Neural cell (in vitro differentiated cells): ENCODE measurements around the gene ZMAT3. TPM values are rescaled to one million over a fixed set of nuclear protein-coding genes. Genes with fewer than 3 reads are reported as not detected.

ENCODE experiments used
- H2AFZ ChIP-seq: fragments of 200-600, 300-800 bp; sonication (generic), shearing (Covaris generic); 2 replicates; pipeline ENCODE4 v1.6.0; 2014; ENCODE audit warnings: low read depth, mild to moderate bottlenecking, antibody characterized with exemption, low read length, moderate library complexity
- H3F3A ChIP-seq: fragments of 200-600 bp; shearing (Covaris generic); 2 replicates; pipeline ENCODE4 v1.6.1; 2016; ENCODE audit warnings: mild to moderate bottlenecking, moderate library complexity, mixed read lengths, antibody characterized with exemption, low read length; ENCODE audit not compliant: insufficient read depth, poor library complexity, severe bottlenecking
- H3K27ac ChIP-seq: fragments of 200-600, 300-800 bp; sonication (generic), shearing (Covaris generic); 2 replicates; pipeline ENCODE4 v1.5.1; 2014; ENCODE audit warnings: mild to moderate bottlenecking, low read length, moderate library complexity
- H3K27me3 ChIP-seq: fragments of 300-800, 200-600 bp; sonication (generic), shearing (Covaris generic); 2 replicates; pipeline ENCODE4 v1.6.0; 2014; ENCODE audit warnings: mild to moderate bottlenecking, low read depth, low read length, moderate library complexity; ENCODE audit not compliant: insufficient read depth
- H3K36me3 ChIP-seq: fragments of 300-800, 200-600 bp; sonication (generic), shearing (Covaris generic); 2 replicates; pipeline ENCODE4 v1.5.1; 2014; ENCODE audit warnings: mild to moderate bottlenecking, antibody characterized with exemption, low read length, moderate library complexity; ENCODE audit not compliant: insufficient read depth
- H3K4me2 ChIP-seq: fragments of 300-800, 200-600 bp; sonication (generic), shearing (Covaris generic); 2 replicates; pipeline ENCODE4 v1.6.0; 2014; ENCODE audit warnings: mild to moderate bottlenecking, low read length
- H3K4me3 ChIP-seq: fragments of 300-800, 200-600 bp; sonication (generic), shearing (Covaris generic); 2 replicates; pipeline ENCODE4 v1.5.1; 2014; ENCODE audit warnings: mild to moderate bottlenecking, low read length, moderate library complexity
- H3K79me2 ChIP-seq: fragments of 200-600 bp; shearing (Covaris generic); replicated peaks from 2 replicates; pipeline ENCODE4 v1.6.0; 2014; ENCODE audit warnings: mild to moderate bottlenecking, low read length, moderate library complexity; ENCODE audit not compliant: insufficient read depth
- H3K9ac ChIP-seq: fragments of 300-800, 200-600 bp; sonication (generic), shearing (Covaris generic); 2 replicates; pipeline ENCODE4 v1.6.1; 2016; ENCODE audit warnings: mild to moderate bottlenecking, low read length, mixed read lengths
- H3K9me2 ChIP-seq: fragments of 200-600 bp; shearing (Covaris generic); 2 replicates; pipeline ENCODE4 v1.6.1; 2016; ENCODE audit warnings: mild to moderate bottlenecking, low read length, mixed read lengths; ENCODE audit not compliant: insufficient read depth
- H3K9me3 ChIP-seq: fragments of 200-600, 300-800 bp; sonication (generic), shearing (Covaris generic); 2 replicates; pipeline ENCODE4 v1.6.1; 2016; ENCODE audit warnings: mild to moderate bottlenecking, mixed run types, low read length, moderate library complexity, mixed read lengths
- H4K20me1 ChIP-seq: fragments of 200-600 bp; shearing (Covaris generic); 2 replicates; pipeline ENCODE4 v1.6.1; 2016; ENCODE audit warnings: mild to moderate bottlenecking, mixed run types; ENCODE audit not compliant: insufficient read depth
- EP300 ChIP-seq: fragments of 450-650 bp; conservative IDR thresholded peaks from 2 replicates; pipeline ENCODE4 v1.6.1; 2014; ENCODE audit warnings: antibody characterized with exemption, mild to moderate bottlenecking, moderate library complexity; ENCODE audit not compliant: poor library complexity, severe bottlenecking
- EZH2 ChIP-seq: fragments of 200-600, 300-800 bp; shearing (Covaris generic), sonication (generic); IDR thresholded peaks from 2 replicates; pipeline ENCODE4 v1.6.1; 2014; ENCODE audit warnings: antibody characterized with exemption, low read length, borderline replicate concordance, mild to moderate bottlenecking; ENCODE audit not compliant: insufficient read depth, poor library complexity, severe bottlenecking
- MXI1 ChIP-seq: fragments of 450-650 bp; conservative IDR thresholded peaks from 2 replicates; pipeline ENCODE4 v1.6.1; 2014; ENCODE audit warnings: antibody characterized with exemption, mild to moderate bottlenecking; ENCODE audit not compliant: poor library complexity, severe bottlenecking
- POLR2AphosphoS5 ChIP-seq: IDR thresholded peaks from 2 replicates; pipeline ENCODE4 v1.6.1; 2012
- RAD21 ChIP-seq: fragments of 450-650 bp; conservative IDR thresholded peaks from 2 replicates; pipeline ENCODE4 v1.6.1; 2014; ENCODE audit warnings: antibody characterized with exemption, mild to moderate bottlenecking, moderate library complexity
- SMC3 ChIP-seq: fragments of 450-650 bp; conservative IDR thresholded peaks from 2 replicates; pipeline ENCODE4 v1.6.1; 2014; ENCODE audit warnings: antibody characterized with exemption, mild to moderate bottlenecking, moderate library complexity; ENCODE audit not compliant: poor library complexity
- TAF1 ChIP-seq: IDR thresholded peaks from 2 replicates; pipeline ENCODE4 v1.6.1; 2012; ENCODE audit warnings: low read depth
- polyA plus RNA-seq: library from polyadenylated mRNA; depleted of rRNA; stranded (reverse); fragments of >200 nt; gene quantifications from 2 replicates; pipeline ENCODE4 v1.2.3, GENCODE V29; 2014
- TF ChIP-seq, protein P1 (sequence below): fragments of 450-650 bp; IDR thresholded peaks from 2 replicates; pipeline ENCODE4 v1.5.1; 2014; ENCODE audit warnings: antibody characterized with exemption, mild to moderate bottlenecking, moderate library complexity; ENCODE audit not compliant: poor library complexity, severe bottlenecking
- TF ChIP-seq, protein P2 (sequence below): IDR thresholded peaks from 2 replicates; pipeline ENCODE4 v1.6.1; 2012; ENCODE audit warnings: borderline replicate concordance

The ZMAT3 gene
- polyA plus RNA-seq, 1 donor from 2014 or later = 3.9 TPM

DNA sequence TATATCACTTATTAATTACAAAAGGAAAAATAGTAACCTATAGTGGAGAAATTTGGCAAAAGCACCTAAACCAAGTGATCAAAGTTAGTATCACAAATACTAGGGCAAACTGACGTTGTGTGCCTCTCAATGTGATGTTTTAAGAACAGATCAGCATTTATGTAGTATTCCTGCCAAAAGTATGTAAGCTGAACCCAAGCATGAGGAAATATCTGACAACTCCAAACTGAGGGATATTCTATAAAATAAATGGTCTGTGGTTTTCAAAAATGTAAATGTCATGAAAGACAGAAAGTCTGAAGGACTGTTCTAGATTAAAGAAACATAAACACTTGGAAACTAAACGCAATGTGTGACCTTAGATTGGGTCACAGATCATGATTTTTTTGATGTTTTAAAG is 42.3 kb upstream of the ZMAT3 start:
- H2AFZ ChIP-seq = no peak overlapping the region
- no peaks in the 10 kb centered on the region for H4K20me1 ChIP-seq
- TF ChIP-seq, protein P1, sequence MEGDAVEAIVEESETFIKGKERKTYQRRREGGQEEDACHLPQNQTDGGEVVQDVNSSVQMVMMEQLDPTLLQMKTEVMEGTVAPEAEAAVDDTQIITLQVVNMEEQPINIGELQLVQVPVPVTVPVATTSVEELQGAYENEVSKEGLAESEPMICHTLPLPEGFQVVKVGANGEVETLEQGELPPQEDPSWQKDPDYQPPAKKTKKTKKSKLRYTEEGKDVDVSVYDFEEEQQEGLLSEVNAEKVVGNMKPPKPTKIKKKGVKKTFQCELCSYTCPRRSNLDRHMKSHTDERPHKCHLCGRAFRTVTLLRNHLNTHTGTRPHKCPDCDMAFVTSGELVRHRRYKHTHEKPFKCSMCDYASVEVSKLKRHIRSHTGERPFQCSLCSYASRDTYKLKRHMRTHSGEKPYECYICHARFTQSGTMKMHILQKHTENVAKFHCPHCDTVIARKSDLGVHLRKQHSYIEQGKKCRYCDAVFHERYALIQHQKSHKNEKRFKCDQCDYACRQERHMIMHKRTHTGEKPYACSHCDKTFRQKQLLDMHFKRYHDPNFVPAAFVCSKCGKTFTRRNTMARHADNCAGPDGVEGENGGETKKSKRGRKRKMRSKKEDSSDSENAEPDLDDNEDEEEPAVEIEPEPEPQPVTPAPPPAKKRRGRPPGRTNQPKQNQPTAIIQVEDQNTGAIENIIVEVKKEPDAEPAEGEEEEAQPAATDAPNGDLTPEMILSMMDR = no peak
- no peak for TF ChIP-seq EZH2
- no peak for TF ChIP-seq SMC3
- TF ChIP-seq TAF1 = no peak
- TF ChIP-seq, protein P2, sequence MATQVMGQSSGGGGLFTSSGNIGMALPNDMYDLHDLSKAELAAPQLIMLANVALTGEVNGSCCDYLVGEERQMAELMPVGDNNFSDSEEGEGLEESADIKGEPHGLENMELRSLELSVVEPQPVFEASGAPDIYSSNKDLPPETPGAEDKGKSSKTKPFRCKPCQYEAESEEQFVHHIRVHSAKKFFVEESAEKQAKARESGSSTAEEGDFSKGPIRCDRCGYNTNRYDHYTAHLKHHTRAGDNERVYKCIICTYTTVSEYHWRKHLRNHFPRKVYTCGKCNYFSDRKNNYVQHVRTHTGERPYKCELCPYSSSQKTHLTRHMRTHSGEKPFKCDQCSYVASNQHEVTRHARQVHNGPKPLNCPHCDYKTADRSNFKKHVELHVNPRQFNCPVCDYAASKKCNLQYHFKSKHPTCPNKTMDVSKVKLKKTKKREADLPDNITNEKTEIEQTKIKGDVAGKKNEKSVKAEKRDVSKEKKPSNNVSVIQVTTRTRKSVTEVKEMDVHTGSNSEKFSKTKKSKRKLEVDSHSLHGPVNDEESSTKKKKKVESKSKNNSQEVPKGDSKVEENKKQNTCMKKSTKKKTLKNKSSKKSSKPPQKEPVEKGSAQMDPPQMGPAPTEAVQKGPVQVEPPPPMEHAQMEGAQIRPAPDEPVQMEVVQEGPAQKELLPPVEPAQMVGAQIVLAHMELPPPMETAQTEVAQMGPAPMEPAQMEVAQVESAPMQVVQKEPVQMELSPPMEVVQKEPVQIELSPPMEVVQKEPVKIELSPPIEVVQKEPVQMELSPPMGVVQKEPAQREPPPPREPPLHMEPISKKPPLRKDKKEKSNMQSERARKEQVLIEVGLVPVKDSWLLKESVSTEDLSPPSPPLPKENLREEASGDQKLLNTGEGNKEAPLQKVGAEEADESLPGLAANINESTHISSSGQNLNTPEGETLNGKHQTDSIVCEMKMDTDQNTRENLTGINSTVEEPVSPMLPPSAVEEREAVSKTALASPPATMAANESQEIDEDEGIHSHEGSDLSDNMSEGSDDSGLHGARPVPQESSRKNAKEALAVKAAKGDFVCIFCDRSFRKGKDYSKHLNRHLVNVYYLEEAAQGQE = no peak
- no peak for TF ChIP-seq EP300

DNA sequence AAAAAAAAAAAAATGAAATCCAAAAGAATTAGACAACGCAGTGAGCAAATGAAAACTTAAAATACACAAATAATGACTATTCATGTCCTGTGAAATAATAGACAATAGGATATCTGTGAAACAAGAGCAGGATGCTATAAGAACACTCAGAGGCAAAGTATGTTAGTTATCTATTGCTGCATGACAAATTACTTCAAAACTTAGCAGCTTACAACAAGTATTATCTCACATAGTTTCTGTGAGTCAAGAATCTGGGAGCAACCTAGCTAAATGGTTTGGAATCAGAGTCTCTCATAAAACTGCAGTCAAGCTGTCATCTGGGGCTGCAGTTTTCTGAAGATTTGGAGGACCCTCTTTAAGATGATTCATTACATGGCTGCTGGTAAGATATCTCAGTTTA is 36.5 kb upstream of the ZMAT3 start:
- no peak overlapping the region for H3K27ac ChIP-seq
- no peaks in the 10 kb centered on the region for H3F3A ChIP-seq
- no peaks in the 10 kb centered on the region for H3K79me2 ChIP-seq
- no peaks in the 10 kb centered on the region for H3K36me3 ChIP-seq
- H4K20me1 ChIP-seq = no peaks in the 10 kb centered on the region
- H3K9ac ChIP-seq = no peak overlapping the region
- no peaks in the 10 kb centered on the region for H3K9me3 ChIP-seq
- no peaks in the 10 kb centered on the region for H3K27me3 ChIP-seq
- H3K4me3 ChIP-seq = no peak overlapping the region
- TF ChIP-seq SMC3 (no peak), EP300 (no peak), EZH2 (no peak), RAD21 (no peak), TAF1 (no peak), MXI1 (no peak), POLR2AphosphoS5 (no peak)
- TF ChIP-seq, protein P1 = no peak
- TF ChIP-seq, protein P2 = no peak
- no peaks in the 10 kb centered on the region for H3K9me2 ChIP-seq
- no peak overlapping the region for H2AFZ ChIP-seq
- no peak overlapping the region for H3K4me2 ChIP-seq

More for the DNA sequence above, 42.3 kb upstream of the ZMAT3 start:
- H3K27me3 ChIP-seq = no peaks in the 10 kb centered on the region
- H3F3A ChIP-seq = no peaks in the 10 kb centered on the region
- no peaks in the 10 kb centered on the region for H3K9me2 ChIP-seq
- no peak overlapping the region for H3K4me3 ChIP-seq
- no peak overlapping the region for H3K27ac ChIP-seq
- no peaks in the 10 kb centered on the region for H3K79me2 ChIP-seq
- no peaks in the 10 kb centered on the region for H3K9me3 ChIP-seq
- H3K4me2 ChIP-seq = no peak overlapping the region
- H3K36me3 ChIP-seq = no peaks in the 10 kb centered on the region
- H3K9ac ChIP-seq = no peak overlapping the region
